Endothelial cell (in vitro differentiated cells): ENCODE measurements around the gene GTF2H4. TPM values are rescaled to one million over a fixed set of nuclear protein-coding genes. Genes with fewer than 3 reads are reported as not detected.
"Not testable (repeated sequence)": the region's sequence is repeated elsewhere in the genome, so short reads cannot be mapped to it uniquely, and the experiment has no call there.

ENCODE experiments used
- DNase-seq: peaks from one replicate; pipeline ENCODE4 v3.0.0; 2021; ENCODE audit warnings: low spot score
- H3K27ac Mint-ChIP-seq: one replicate; pipeline ENCODE4 v1.8.0; 2021; ENCODE audit warnings: mixed read lengths, inconsistent platforms; ENCODE audit not compliant: unreplicated experiment
- H3K27me3 Mint-ChIP-seq: one replicate; pipeline ENCODE4 v1.8.0; 2021; ENCODE audit warnings: mild to moderate bottlenecking, moderate library complexity, mixed read lengths, inconsistent platforms; ENCODE audit not compliant: unreplicated experiment
- H3K36me3 Mint-ChIP-seq: one replicate; pipeline ENCODE4 v1.8.0; 2021; ENCODE audit warnings: mild to moderate bottlenecking, low read depth, mixed read lengths, inconsistent platforms; ENCODE audit not compliant: unreplicated experiment
- H3K4me1 Mint-ChIP-seq: one replicate; pipeline ENCODE4 v1.8.0; 2021; ENCODE audit warnings: mild to moderate bottlenecking, mixed read lengths, inconsistent platforms; ENCODE audit not compliant: unreplicated experiment
- H3K4me3 Mint-ChIP-seq: one replicate; pipeline ENCODE4 v1.8.0; 2021; ENCODE audit warnings: mild to moderate bottlenecking, mixed read lengths, inconsistent platforms; ENCODE audit not compliant: unreplicated experiment
- H3K9me3 Mint-ChIP-seq: one replicate; pipeline ENCODE4 v1.8.0; 2021; ENCODE audit warnings: mixed read lengths, inconsistent platforms; ENCODE audit not compliant: unreplicated experiment
- total RNA-seq: library from RNA; stranded (reverse); fragmentation: NEBNext Ultra II Directional; extraction: Animal tissue kit (Norgen Biotek cat#: 25700); gene quantifications from one replicate; pipeline ENCODE4 v1.2.1, GENCODE V29; 2021; ENCODE audit not compliant: unreplicated experiment
- TF ChIP-seq, protein P1 (sequence below): fragments of 200-600 bp; sonication (generic); IDR thresholded peaks from one replicate; pipeline ENCODE4 v1.5.0; 2021; ENCODE audit warnings: antibody characterized with exemption; ENCODE audit not compliant: unreplicated experiment

GTF2H4 gene
- total RNA-seq, 1 donor from 2014 or later, result 47.6 TPM

DNA sequence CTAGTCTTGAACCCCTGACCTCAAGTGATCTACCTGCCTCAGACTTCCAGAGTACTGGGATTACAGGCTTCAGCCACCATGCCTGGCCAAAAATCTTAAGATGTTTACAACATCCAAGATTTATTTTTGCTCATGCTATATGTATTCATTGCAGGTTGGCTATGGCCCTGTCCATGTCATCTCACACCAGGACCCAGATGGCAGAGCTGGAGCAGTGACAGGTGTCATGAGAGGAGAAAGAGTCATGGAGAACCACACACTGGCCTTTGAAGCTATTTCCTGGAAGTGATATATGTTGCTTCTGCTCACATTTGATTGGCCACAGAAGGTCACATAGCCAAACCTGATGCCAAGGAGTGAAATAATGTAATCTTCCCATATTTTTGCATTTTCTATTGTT lies 37.5 kb upstream of the GTF2H4 start:
- Mint-ChIP-seq H3K9me3 (peaks cover 8% of the 10 kb centered on the region), H3K4me1 (no peaks in the 10 kb centered on the region), H3K27ac (no peak overlapping the region), H3K27me3 (peaks cover 2% of the 10 kb centered on the region), H3K4me3 (no peak overlapping the region), H3K36me3 (peaks cover 5% of the 10 kb centered on the region)
- TF ChIP-seq, protein P1, sequence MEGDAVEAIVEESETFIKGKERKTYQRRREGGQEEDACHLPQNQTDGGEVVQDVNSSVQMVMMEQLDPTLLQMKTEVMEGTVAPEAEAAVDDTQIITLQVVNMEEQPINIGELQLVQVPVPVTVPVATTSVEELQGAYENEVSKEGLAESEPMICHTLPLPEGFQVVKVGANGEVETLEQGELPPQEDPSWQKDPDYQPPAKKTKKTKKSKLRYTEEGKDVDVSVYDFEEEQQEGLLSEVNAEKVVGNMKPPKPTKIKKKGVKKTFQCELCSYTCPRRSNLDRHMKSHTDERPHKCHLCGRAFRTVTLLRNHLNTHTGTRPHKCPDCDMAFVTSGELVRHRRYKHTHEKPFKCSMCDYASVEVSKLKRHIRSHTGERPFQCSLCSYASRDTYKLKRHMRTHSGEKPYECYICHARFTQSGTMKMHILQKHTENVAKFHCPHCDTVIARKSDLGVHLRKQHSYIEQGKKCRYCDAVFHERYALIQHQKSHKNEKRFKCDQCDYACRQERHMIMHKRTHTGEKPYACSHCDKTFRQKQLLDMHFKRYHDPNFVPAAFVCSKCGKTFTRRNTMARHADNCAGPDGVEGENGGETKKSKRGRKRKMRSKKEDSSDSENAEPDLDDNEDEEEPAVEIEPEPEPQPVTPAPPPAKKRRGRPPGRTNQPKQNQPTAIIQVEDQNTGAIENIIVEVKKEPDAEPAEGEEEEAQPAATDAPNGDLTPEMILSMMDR, result no peak
- no peak for DNase-seq

DNA sequence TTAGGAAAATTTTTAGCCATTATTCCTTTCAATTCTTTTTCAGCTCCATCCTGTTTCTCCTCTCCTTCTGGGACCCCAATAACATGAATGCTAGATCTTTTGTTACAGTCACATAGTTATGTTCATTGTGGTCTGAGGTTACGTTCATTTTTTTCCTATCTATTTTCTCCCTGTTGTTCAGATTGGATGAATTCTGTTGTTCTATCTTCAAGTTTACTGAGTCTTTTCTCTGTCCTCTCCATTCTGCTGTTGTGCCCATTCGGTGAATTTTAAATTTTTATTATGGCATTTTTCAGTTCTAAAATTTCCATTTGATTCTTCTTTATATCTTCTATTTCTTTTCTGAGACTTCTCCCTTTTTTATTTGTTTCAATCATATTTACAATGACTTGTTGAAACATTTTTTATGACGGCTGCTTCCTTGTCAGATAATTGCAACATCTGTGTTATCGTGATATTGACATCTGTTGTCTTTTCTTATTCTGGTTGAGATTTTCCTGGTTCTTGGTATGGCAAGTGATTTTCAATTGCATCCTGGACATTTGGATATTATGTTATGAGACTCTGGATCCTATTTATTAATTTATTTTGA lies 36.3 kb upstream of the GTF2H4 start:
- no peaks in the 10 kb centered on the region for H3K4me1 Mint-ChIP-seq
- peaks cover 2% of the 10 kb centered on the region for H3K27me3 Mint-ChIP-seq
- no peak for DNase-seq
- H3K36me3 Mint-ChIP-seq, result peaks cover 5% of the 10 kb centered on the region
- TF ChIP-seq, protein P1, result no peak
- H3K4me3 Mint-ChIP-seq, result no peak overlapping the region
- no peak overlapping the region for H3K27ac Mint-ChIP-seq
- peaks cover 8% of the 10 kb centered on the region for H3K9me3 Mint-ChIP-seq

DNA sequence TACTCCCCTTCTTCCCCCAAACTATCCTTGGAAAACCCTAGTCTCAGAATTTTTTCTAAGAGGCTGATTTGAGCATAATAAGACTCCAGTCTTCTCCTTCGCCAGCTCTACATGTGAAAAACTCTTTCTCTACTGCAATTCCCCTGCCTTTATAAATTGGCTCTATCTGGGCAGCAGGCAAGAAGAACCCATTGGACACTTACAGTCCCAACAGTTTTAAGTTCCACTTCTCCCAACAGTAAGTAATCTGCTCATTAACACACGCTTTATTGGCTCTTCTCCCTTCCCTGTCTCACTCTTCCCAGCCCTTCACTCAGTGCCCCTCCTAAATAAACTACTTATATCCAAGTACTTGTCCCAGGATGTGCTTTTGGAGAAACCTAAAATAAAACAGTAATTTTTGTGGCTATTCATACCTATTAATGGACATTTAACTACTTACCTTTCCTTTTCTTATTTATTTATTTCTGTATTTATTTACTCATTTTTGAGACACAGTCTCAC lies 34.8 kb upstream of the GTF2H4 start:
- peaks cover 8% of the 10 kb centered on the region for H3K9me3 Mint-ChIP-seq

DNA sequence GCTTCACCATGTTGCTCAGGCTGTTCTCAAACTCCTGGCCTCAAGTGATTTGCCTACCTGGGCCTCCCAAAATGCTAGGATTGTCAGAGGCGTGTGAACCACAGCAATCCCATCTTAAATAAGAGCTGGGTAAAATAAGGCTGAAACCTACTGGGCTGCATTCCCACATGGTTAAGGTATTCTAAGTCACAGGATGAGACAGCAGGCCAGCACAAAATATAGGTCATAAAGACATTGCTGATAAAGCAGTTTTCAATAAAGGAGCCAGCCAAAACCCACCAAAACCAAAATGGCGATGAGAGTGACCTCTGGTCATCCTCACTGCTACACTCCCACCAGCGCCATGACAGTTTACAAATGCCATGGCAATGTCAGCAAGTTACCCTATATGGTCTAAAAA lies 34.2 kb upstream of the GTF2H4 start:
- H3K27me3 Mint-ChIP-seq, H3K36me3 Mint-ChIP-seq, H3K4me3 Mint-ChIP-seq, H3K9me3 Mint-ChIP-seq, H3K4me1 Mint-ChIP-seq, DNase-seq, H3K27ac Mint-ChIP-seq: not testable (repeated sequence)

More for the DNA sequence above, 34.8 kb upstream of the GTF2H4 start:
- Mint-ChIP-seq H3K4me1 (no peaks in the 10 kb centered on the region), H3K4me3 (no peak overlapping the region), H3K27ac (no peak overlapping the region), H3K27me3 (peaks cover 2% of the 10 kb centered on the region), H3K36me3 (peaks cover 5% of the 10 kb centered on the region)
- no peak for DNase-seq
- TF ChIP-seq, protein P1, result no peak

DNA sequence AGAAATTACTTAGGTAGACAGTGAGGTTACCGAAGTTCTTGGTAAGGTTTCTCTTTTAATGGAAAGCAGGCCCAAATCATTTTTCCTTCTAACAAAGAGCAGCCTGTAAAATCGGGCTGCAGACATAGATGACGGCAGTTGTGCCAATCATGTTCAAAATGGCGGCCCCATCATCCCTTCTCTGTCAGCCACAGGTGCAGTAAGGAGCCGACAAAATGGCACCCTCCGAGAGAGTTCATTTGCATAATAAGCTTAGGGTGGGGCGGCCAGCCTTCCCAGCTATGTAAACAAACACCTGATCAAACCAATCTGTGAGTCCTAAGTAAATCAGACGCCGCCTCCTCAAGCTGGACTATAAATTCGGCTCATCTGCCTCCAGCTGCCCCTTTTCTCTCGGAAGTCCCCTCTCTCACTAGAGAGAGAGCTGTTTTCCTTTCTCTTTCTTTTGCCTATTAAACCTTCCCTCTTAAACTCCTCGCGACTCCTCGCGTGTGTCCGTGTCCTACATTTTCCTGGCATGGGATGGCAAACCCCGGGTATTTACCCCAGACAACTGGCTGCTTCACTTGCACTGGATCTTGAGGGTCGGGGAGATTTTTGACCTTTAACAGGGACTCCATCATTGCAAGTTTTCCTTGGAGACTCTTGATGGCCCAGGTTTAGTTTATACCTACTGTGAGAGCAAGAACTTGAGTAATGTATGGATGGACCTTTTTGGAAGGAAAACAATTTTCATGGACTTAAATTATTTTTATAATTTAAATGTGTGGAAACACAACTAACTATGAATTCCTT lies 32.6 kb upstream of the GTF2H4 start:
- no peak overlapping the region for H3K27ac Mint-ChIP-seq
- no peak overlapping the region for H3K4me3 Mint-ChIP-seq
- H3K4me1 Mint-ChIP-seq, result no peaks in the 10 kb centered on the region
- H3K36me3 Mint-ChIP-seq, result peaks cover 5% of the 10 kb centered on the region
- H3K27me3 Mint-ChIP-seq, result no peaks in the 10 kb centered on the region
- no peak for DNase-seq
- TF ChIP-seq, protein P1, result no peak
- H3K9me3 Mint-ChIP-seq, result peaks cover 8% of the 10 kb centered on the region
